ACC112 (cell line): ENCODE measurements around the gene DGKZ.

Experiments
- H2AFZ ChIP-seq: fragments of 200-600 bp; sonication (generic); one replicate; pipeline ENCODE4 v1.6.0; 2017; ENCODE audit warnings: antibody characterized with exemption, low read length; ENCODE audit not compliant: unreplicated experiment
- H3K27ac ChIP-seq: fragments of 200-600 bp; sonication (generic); 2 replicates; pipeline ENCODE4 v1.5.1; 2014; ENCODE audit warnings: low read depth, mild to moderate bottlenecking, antibody characterized with exemption, low read length, moderate library complexity
- H3K27me3 ChIP-seq: fragments of 200-600 bp; sonication (generic); 2 replicates; pipeline ENCODE4 v1.6.1; 2014; ENCODE audit warnings: mild to moderate bottlenecking, antibody characterized with exemption, low read length, moderate library complexity, mixed read lengths; ENCODE audit not compliant: insufficient read depth
- H3K36me3 ChIP-seq: fragments of 200-600 bp; sonication (generic); 2 replicates; pipeline ENCODE4 v1.6.1; 2016; ENCODE audit warnings: mild to moderate bottlenecking, antibody characterized with exemption, low read length, moderate library complexity, mixed read lengths; ENCODE audit not compliant: insufficient read depth
- H3K4me1 ChIP-seq: fragments of 200-600 bp; sonication (generic); one replicate; pipeline ENCODE4 v1.6.1; 2016; ENCODE audit warnings: low read length, mixed read lengths; ENCODE audit not compliant: insufficient read depth, unreplicated experiment, control insufficient read depth
- H3K4me3 ChIP-seq: fragments of 200-600 bp; sonication (generic); 2 replicates; pipeline ENCODE4 v1.5.1; 2014; ENCODE audit warnings: mild to moderate bottlenecking, low read depth, low read length
- H3K79me2 ChIP-seq: fragments of 200-600 bp; sonication (generic); one replicate; pipeline ENCODE4 v1.6.0; 2016; ENCODE audit warnings: low read length; ENCODE audit not compliant: control insufficient read depth, unreplicated experiment, insufficient read depth

Gene DGKZ

GRCh38 chr11:46407635-46408034, 60.4 kb downstream of the DGKZ start:
- no peak overlapping the region for H3K4me3 ChIP-seq
- H3K79me2 ChIP-seq = no peaks in the 10 kb centered on the region
- no peak overlapping the region for H3K27ac ChIP-seq
- H3K4me1 ChIP-seq = no peaks in the 10 kb centered on the region
- no peaks in the 10 kb centered on the region for H3K36me3 ChIP-seq
- no peak overlapping the region for H2AFZ ChIP-seq
- no peaks in the 10 kb centered on the region for H3K27me3 ChIP-seq

- H3K27me3 ChIP-seq = no peaks in the 10 kb centered on the region
- H2AFZ ChIP-seq = no peak overlapping the region
- H3K27ac ChIP-seq = no peak overlapping the region
- no peak overlapping the region for H3K4me3 ChIP-seq
- H3K36me3 ChIP-seq = no peaks in the 10 kb centered on the region
- no peaks in the 10 kb centered on the region for H3K4me1 ChIP-seq
- no peaks in the 10 kb centered on the region for H3K79me2 ChIP-seq
Observed at GRCh38 chr11:46408407-46408986, 61.2 kb downstream of the DGKZ start.

GRCh38 chr11:46410021-46410420, 62.8 kb downstream of the DGKZ start:
- no peak overlapping the region for H2AFZ ChIP-seq
- no peaks in the 10 kb centered on the region for H3K79me2 ChIP-seq
- H3K4me3 ChIP-seq = no peak overlapping the region
- H3K27ac ChIP-seq = no peak overlapping the region
- no peaks in the 10 kb centered on the region for H3K4me1 ChIP-seq
- no peaks in the 10 kb centered on the region for H3K27me3 ChIP-seq
- H3K36me3 ChIP-seq = no peaks in the 10 kb centered on the region

- Histone ChIP-seq H3K27ac (no peak overlapping the region), H3K27me3 (no peaks in the 10 kb centered on the region), H3K79me2 (no peaks in the 10 kb centered on the region), H2AFZ (no peak overlapping the region), H3K36me3 (peaks cover 6% of the 10 kb centered on the region; the same call in 1 of the 2 replicates), H3K4me3 (no peak overlapping the region), H3K4me1 (no peaks in the 10 kb centered on the region)
Observed at GRCh38 chr11:46413760-46414465, 66.7 kb downstream of the DGKZ start.

- Histone ChIP-seq H2AFZ (no peak overlapping the region), H3K27me3 (no peaks in the 10 kb centered on the region), H3K4me1 (no peaks in the 10 kb centered on the region), H3K27ac (no peak overlapping the region), H3K36me3 (peaks cover 6% of the 10 kb centered on the region; the same call in 1 of the 2 replicates), H3K79me2 (no peaks in the 10 kb centered on the region), H3K4me3 (no peak overlapping the region)
Observed at GRCh38 chr11:46414466-46414796, 67.2 kb downstream of the DGKZ start.

GRCh38 chr11:46414879-46415278, 67.6 kb downstream of the DGKZ start:
- no peaks in the 10 kb centered on the region for H3K79me2 ChIP-seq
- no peak overlapping the region for H3K27ac ChIP-seq
- H3K27me3 ChIP-seq = no peaks in the 10 kb centered on the region
- peaks cover 6% of the 10 kb centered on the region; the same call in 1 of the 2 replicates for H3K36me3 ChIP-seq
- H3K4me1 ChIP-seq = no peaks in the 10 kb centered on the region
- no peak overlapping the region for H3K4me3 ChIP-seq
- H2AFZ ChIP-seq = no peak overlapping the region

GRCh38 chr11:46417711-46418110, 70.4 kb downstream of the DGKZ start:
- Histone ChIP-seq H2AFZ (no peak overlapping the region), H3K27me3 (no peaks in the 10 kb centered on the region), H3K79me2 (no peaks in the 10 kb centered on the region), H3K27ac (no peak overlapping the region), H3K4me1 (no peaks in the 10 kb centered on the region), H3K36me3 (peaks cover 6% of the 10 kb centered on the region; the same call in 1 of the 2 replicates), H3K4me3 (no peak overlapping the region)

GRCh38 chr11:46418751-46419150, 71.5 kb downstream of the DGKZ start:
- Histone ChIP-seq H3K4me1 (no peaks in the 10 kb centered on the region), H2AFZ (no peak overlapping the region), H3K36me3 (peaks cover 6% of the 10 kb centered on the region; the same call in 1 of the 2 replicates)

GRCh38 chr11:46420513-46420912, 73.2 kb downstream of the DGKZ start:
- H3K4me1 ChIP-seq = no peaks in the 10 kb centered on the region
- H2AFZ ChIP-seq = no peak overlapping the region
- H3K79me2 ChIP-seq = no peaks in the 10 kb centered on the region
- no peaks in the 10 kb centered on the region for H3K27me3 ChIP-seq
- H3K36me3 ChIP-seq = peaks cover 6% of the 10 kb centered on the region; the same call in 1 of the 2 replicates
- no peak overlapping the region for H3K4me3 ChIP-seq
- no peak overlapping the region for H3K27ac ChIP-seq

More at GRCh38 chr11:46418751-46419150, 71.5 kb downstream of the DGKZ start:
- no peaks in the 10 kb centered on the region for H3K27me3 ChIP-seq
- H3K4me3 ChIP-seq = no peak overlapping the region
- H3K79me2 ChIP-seq = no peaks in the 10 kb centered on the region
- no peak overlapping the region for H3K27ac ChIP-seq

GRCh38 chr11:46421257-46421880, 74.1 kb downstream of the DGKZ start:
- Histone ChIP-seq H3K27me3 (no peaks in the 10 kb centered on the region), H3K4me1 (no peaks in the 10 kb centered on the region), H3K27ac (no peak overlapping the region), H3K36me3 (peaks cover 6% of the 10 kb centered on the region; the same call in 1 of the 2 replicates), H3K79me2 (no peaks in the 10 kb centered on the region), H3K4me3 (no peak overlapping the region), H2AFZ (no peak overlapping the region)

GRCh38 chr11:46422588-46422987, 75.3 kb downstream of the DGKZ start:
- peaks cover 3% of the 10 kb centered on the region; the same call in 1 of the 2 replicates for H3K36me3 ChIP-seq
- no peak overlapping the region for H3K4me3 ChIP-seq
- no peak overlapping the region for H3K27ac ChIP-seq
- H3K79me2 ChIP-seq = no peaks in the 10 kb centered on the region
- no peaks in the 10 kb centered on the region for H3K27me3 ChIP-seq
- H3K4me1 ChIP-seq = no peaks in the 10 kb centered on the region
- H2AFZ ChIP-seq = no peak overlapping the region
